IMR-90 (cell line): ENCODE measurements around the gene TPCN1.

Experiments
- BHLHE40 ChIP-seq: fragments of 150-350 bp; IDR thresholded peaks from 2 replicates; pipeline ENCODE4 v1.6.1; 2016; ENCODE audit warnings: mild to moderate bottlenecking, low read depth, low read length
- CEBPB ChIP-seq: IDR thresholded peaks from 2 replicates; pipeline ENCODE4 v1.6.1; 2012; ENCODE audit warnings: low read depth, low read length, improper control_type of control experiment
- MXI1 ChIP-seq: IDR thresholded peaks from 2 replicates; pipeline ENCODE4 v1.6.1; 2012; ENCODE audit warnings: low read depth, mild to moderate bottlenecking, low read length, moderate library complexity, borderline replicate concordance
- NFE2L2 ChIP-seq: fragments of 150-350 bp; IDR thresholded peaks from 2 replicates; pipeline ENCODE4 v1.6.1; 2016; ENCODE audit warnings: low read depth, mild to moderate bottlenecking, low read length
- POLR2A ChIP-seq: IDR thresholded peaks from 2 replicates; pipeline ENCODE4 v1.6.1; 2012; ENCODE audit warnings: mild to moderate bottlenecking, low read depth, low read length
- RAD21 ChIP-seq: IDR thresholded peaks from 2 replicates; pipeline ENCODE4 v1.6.1; 2012; ENCODE audit warnings: low read length, improper control_type of control experiment
- SMC3 ChIP-seq: fragments of 150-350 bp; IDR thresholded peaks from 2 replicates; pipeline ENCODE4 v1.6.1; 2016; ENCODE audit warnings: low read depth, mild to moderate bottlenecking, antibody characterized with exemption, low read length, moderate library complexity
- TF ChIP-seq, protein P1 (sequence below): conservative IDR thresholded peaks from 2 replicates; pipeline ENCODE4 v1.5.1; 2012; ENCODE audit warnings: mild to moderate bottlenecking, low read depth, low read length, improper control_type of control experiment
- TF ChIP-seq, protein P2 (sequence below): fragments of 150-350 bp; IDR thresholded peaks from 2 replicates; pipeline ENCODE4 v1.6.1; 2016; ENCODE audit warnings: low read depth, mild to moderate bottlenecking, low read length, moderate library complexity, borderline replicate concordance
- TF ChIP-seq, protein P3 (sequence below): fragments of 150-350 bp; IDR thresholded peaks from 2 replicates; pipeline ENCODE4 v1.6.1; 2017; ENCODE audit warnings: mild to moderate bottlenecking, antibody characterized with exemption, low read length, low read depth

DNA sequence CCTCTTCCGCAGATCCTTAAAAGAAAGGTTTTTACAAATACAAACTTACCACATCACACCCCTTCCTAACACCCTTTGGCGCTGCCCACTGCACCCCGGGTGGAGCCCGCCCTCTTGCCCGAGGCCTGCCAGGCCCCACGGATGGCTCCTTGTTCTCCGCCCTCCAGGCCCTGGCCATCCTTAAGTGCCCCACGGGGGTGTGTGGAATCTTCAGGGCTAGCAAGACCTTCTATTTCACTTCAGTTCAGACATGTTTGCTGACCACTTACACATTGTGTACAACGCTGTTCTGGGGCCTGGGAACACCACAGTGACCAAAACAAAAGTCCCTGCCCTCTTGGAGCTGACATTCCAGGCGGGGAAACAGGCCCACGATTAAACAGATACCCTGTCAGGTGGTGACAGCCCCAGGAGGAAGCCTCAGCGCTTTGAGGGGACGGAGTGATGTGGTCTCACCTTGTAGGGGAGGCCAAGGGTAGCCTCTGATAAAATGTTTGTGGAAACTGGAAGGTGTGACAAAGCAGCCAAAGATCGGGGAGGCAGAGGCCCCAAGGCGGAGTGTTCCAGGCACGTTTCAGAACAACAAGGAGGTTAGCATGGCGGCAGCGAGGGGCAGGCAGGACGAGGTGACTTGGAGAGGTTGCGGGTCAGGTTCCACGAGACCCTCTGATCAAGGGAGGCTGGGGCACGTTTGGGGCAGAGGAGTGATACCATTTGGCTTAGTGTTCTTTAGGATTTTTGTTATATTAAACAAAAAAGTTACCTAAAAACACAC, 27.0 kb downstream of the TPCN1 start:
- TF ChIP-seq POLR2A (no peak), RAD21 (no peak), MXI1 (no peak), BHLHE40 (no peak), SMC3 (no peak), CEBPB (no peak), NFE2L2 (no peak)
- TF ChIP-seq, protein P1, sequence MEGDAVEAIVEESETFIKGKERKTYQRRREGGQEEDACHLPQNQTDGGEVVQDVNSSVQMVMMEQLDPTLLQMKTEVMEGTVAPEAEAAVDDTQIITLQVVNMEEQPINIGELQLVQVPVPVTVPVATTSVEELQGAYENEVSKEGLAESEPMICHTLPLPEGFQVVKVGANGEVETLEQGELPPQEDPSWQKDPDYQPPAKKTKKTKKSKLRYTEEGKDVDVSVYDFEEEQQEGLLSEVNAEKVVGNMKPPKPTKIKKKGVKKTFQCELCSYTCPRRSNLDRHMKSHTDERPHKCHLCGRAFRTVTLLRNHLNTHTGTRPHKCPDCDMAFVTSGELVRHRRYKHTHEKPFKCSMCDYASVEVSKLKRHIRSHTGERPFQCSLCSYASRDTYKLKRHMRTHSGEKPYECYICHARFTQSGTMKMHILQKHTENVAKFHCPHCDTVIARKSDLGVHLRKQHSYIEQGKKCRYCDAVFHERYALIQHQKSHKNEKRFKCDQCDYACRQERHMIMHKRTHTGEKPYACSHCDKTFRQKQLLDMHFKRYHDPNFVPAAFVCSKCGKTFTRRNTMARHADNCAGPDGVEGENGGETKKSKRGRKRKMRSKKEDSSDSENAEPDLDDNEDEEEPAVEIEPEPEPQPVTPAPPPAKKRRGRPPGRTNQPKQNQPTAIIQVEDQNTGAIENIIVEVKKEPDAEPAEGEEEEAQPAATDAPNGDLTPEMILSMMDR = no peak
- TF ChIP-seq, protein P2, sequence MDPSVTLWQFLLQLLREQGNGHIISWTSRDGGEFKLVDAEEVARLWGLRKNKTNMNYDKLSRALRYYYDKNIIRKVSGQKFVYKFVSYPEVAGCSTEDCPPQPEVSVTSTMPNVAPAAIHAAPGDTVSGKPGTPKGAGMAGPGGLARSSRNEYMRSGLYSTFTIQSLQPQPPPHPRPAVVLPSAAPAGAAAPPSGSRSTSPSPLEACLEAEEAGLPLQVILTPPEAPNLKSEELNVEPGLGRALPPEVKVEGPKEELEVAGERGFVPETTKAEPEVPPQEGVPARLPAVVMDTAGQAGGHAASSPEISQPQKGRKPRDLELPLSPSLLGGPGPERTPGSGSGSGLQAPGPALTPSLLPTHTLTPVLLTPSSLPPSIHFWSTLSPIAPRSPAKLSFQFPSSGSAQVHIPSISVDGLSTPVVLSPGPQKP = no peak
- TF ChIP-seq, protein P3, sequence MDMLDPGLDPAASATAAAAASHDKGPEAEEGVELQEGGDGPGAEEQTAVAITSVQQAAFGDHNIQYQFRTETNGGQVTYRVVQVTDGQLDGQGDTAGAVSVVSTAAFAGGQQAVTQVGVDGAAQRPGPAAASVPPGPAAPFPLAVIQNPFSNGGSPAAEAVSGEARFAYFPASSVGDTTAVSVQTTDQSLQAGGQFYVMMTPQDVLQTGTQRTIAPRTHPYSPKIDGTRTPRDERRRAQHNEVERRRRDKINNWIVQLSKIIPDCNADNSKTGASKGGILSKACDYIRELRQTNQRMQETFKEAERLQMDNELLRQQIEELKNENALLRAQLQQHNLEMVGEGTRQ = no peak
